Upper lobe of right lung (tissue), 1 donor: ENCODE measurements around the gene GCC2. TPM values are rescaled to one million over a fixed set of nuclear protein-coding genes. Genes with fewer than 3 reads are reported as not detected.

Experiments used
- ATAC-seq: fragments of 200-7000 bp; cut with Tn5 transposase; one replicate; pipeline ENCODE4 v1.9.1; 2020; ENCODE audit warnings: mild to moderate bottlenecking, moderate library complexity
- DNase-seq: peaks from one replicate; pipeline ENCODE4 v3.0.0-alpha.2; 2020
- H3K27ac ChIP-seq: fragments of 200-600 bp; one replicate; pipeline ENCODE4 v1.8.0; 2022
- H3K27me3 ChIP-seq: fragments of 200-600 bp; one replicate; pipeline ENCODE4 v1.8.0; 2022; ENCODE audit warnings: mild to moderate bottlenecking
- H3K36me3 ChIP-seq: fragments of 200-600 bp; one replicate; pipeline ENCODE4 v1.8.0; 2022
- H3K4me1 ChIP-seq: fragments of 200-600 bp; one replicate; pipeline ENCODE4 v1.8.0; 2022
- H3K4me3 ChIP-seq: fragments of 200-600 bp; one replicate; pipeline ENCODE4 v1.8.0; 2022; ENCODE audit warnings: mild to moderate bottlenecking
- H3K9me3 ChIP-seq: fragments of 200-600 bp; one replicate; pipeline ENCODE4 v1.8.0; 2022
- intact Hi-C: fragments of 100-400 bp; cut with DNase I; formaldehyde crosslinking; loops from one replicate; pipeline ENCODE4 v1.11.0; 2022
- long read RNA-seq: library from polyadenylated mRNA; unstranded; transcript quantifications from one replicate; pipeline ENCODE4 v2.0.0, GENCODE V29; 2021
- total RNA-seq: library from RNA; stranded (reverse); fragmentation: NEBNext Ultra II Directional; extraction: Animal tissue kit (Norgen Biotek cat#: 25700); gene quantifications from one replicate; pipeline ENCODE4 v1.2.1, GENCODE V29; 2021
- TF ChIP-seq, protein P1 (sequence below): fragments of 200-600 bp; IDR thresholded peaks from one replicate; pipeline ENCODE4 v1.8.0; 2022; ENCODE audit warnings: antibody characterized with exemption
- donor health status: DM: no; HTN: yes; CAD: no; lungs with severe emphysema.

Gene GCC2, protein sequence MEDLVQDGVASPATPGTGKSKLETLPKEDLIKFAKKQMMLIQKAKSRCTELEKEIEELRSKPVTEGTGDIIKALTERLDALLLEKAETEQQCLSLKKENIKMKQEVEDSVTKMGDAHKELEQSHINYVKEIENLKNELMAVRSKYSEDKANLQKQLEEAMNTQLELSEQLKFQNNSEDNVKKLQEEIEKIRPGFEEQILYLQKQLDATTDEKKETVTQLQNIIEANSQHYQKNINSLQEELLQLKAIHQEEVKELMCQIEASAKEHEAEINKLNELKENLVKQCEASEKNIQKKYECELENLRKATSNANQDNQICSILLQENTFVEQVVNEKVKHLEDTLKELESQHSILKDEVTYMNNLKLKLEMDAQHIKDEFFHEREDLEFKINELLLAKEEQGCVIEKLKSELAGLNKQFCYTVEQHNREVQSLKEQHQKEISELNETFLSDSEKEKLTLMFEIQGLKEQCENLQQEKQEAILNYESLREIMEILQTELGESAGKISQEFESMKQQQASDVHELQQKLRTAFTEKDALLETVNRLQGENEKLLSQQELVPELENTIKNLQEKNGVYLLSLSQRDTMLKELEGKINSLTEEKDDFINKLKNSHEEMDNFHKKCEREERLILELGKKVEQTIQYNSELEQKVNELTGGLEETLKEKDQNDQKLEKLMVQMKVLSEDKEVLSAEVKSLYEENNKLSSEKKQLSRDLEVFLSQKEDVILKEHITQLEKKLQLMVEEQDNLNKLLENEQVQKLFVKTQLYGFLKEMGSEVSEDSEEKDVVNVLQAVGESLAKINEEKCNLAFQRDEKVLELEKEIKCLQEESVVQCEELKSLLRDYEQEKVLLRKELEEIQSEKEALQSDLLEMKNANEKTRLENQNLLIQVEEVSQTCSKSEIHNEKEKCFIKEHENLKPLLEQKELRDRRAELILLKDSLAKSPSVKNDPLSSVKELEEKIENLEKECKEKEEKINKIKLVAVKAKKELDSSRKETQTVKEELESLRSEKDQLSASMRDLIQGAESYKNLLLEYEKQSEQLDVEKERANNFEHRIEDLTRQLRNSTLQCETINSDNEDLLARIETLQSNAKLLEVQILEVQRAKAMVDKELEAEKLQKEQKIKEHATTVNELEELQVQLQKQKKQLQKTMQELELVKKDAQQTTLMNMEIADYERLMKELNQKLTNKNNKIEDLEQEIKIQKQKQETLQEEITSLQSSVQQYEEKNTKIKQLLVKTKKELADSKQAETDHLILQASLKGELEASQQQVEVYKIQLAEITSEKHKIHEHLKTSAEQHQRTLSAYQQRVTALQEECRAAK (N-terminal part only)
- total RNA-seq = 54.5 TPM
- long read RNA-seq, full-length matches to known transcripts = 11 of 23 reads
- long read RNA-seq, partial matches to known transcripts = 8 of 23 reads
- long read RNA-seq, other reads (novel, unspliced or antisense) = 4 of 23 reads

GRCh38 chr2:108448678-108449409 is at the start of gene GCC2:
Gene GCC2 (plus strand): TSS chr2:108449206. CDS start chr2:108449275, 69 bp downstream.
- H3K4me3 ChIP-seq = peak within 1 kb of the TSS; percentile 92
- peak; percentile 98 for DNase-seq
- no peaks in the 10 kb centered on the region for H3K27me3 ChIP-seq
- peak within 1 kb of the TSS; percentile 89 for H3K27ac ChIP-seq
- peaks cover 26% of the 10 kb centered on the region for H3K36me3 ChIP-seq
- ATAC-seq = peak; percentile 100
- intact Hi-C loops = no loop called here
- H3K9me3 ChIP-seq = no peaks in the 10 kb centered on the region
- TF ChIP-seq, protein P1, sequence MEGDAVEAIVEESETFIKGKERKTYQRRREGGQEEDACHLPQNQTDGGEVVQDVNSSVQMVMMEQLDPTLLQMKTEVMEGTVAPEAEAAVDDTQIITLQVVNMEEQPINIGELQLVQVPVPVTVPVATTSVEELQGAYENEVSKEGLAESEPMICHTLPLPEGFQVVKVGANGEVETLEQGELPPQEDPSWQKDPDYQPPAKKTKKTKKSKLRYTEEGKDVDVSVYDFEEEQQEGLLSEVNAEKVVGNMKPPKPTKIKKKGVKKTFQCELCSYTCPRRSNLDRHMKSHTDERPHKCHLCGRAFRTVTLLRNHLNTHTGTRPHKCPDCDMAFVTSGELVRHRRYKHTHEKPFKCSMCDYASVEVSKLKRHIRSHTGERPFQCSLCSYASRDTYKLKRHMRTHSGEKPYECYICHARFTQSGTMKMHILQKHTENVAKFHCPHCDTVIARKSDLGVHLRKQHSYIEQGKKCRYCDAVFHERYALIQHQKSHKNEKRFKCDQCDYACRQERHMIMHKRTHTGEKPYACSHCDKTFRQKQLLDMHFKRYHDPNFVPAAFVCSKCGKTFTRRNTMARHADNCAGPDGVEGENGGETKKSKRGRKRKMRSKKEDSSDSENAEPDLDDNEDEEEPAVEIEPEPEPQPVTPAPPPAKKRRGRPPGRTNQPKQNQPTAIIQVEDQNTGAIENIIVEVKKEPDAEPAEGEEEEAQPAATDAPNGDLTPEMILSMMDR = no peak
- peaks cover 10% of the 10 kb centered on the region for H3K4me1 ChIP-seq

- H3K27me3 ChIP-seq = no peaks in the 10 kb centered on the region
- TF ChIP-seq, protein P1 = no peak
- H3K9me3 ChIP-seq = peaks cover 12% of the 10 kb centered on the region
- ATAC-seq (no peak), DNase-seq (no peak)
- no peaks in the 10 kb centered on the region for H3K4me1 ChIP-seq
- intact Hi-C loops = no loop called here
- H3K36me3 ChIP-seq = no peaks in the 10 kb centered on the region
- no peak overlapping the region for H3K27ac ChIP-seq
- H3K4me3 ChIP-seq = no peak overlapping the region
Observed at GRCh38 chr2:108399479-108399878, 49.5 kb upstream of the GCC2 start.

DNA sequence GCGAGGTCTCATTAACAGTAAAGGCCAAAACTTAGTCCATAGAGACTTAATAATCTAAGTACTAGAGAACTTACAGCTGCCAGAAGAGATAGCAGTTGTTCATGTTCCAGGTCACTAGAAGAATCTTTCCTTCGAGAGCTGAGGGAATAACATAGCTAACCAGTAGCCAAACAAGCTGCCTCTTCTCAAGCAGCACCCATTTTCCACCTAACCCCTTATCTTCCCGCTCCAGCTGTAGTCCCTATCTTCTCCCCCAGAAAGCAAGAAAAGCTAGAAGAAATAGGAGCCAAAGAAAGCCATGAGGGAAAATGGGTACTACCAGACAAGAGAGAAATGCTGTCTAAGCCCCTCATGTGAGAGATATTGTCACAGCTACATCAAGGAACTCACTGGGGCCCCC is 47.2 kb upstream of the GCC2 start:
- Histone ChIP-seq H3K27me3 (no peaks in the 10 kb centered on the region), H3K9me3 (peaks cover 12% of the 10 kb centered on the region), H3K4me1 (no peaks in the 10 kb centered on the region), H3K4me3 (no peak overlapping the region), H3K27ac (no peak overlapping the region), H3K36me3 (no peaks in the 10 kb centered on the region)
- intact Hi-C loops = no loop called here
- DNase-seq (no peak), ATAC-seq (no peak)
- TF ChIP-seq, protein P1 = no peak

DNA sequence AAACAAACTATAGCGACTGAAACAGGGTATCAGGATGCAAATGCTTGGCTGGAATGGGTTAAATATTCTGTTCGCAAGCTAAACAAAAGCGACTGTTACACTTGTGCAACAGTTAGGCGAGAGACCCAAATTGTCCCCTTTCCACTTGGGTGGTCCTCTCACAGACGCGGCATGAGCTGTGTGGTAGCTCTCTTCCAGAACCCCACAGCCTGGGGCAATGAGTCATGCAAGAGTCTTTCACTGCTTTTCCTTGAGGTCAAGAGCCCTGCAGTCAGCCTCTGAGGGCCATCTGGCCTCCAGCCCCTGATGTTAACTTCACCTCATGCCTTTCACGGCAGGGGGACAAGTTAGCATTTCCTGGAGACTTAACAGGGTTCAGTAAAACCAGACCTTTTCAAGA is 45.5 kb upstream of the GCC2 start:
- Histone ChIP-seq H3K27me3 (no peaks in the 10 kb centered on the region), H3K4me3 (no peak overlapping the region), H3K9me3 (peaks cover 12% of the 10 kb centered on the region), H3K27ac (no peak overlapping the region), H3K36me3 (no peaks in the 10 kb centered on the region), H3K4me1 (no peaks in the 10 kb centered on the region)
- TF ChIP-seq, protein P1 = no peak
- ATAC-seq = no peak
- no peak for DNase-seq
- intact Hi-C loops = no loop called here
